Naive thymus-derived CD4-positive, alpha-beta T cell (primary cell): ENCODE data around the gene DPEP1. TPM values are rescaled to one million over a fixed set of nuclear protein-coding genes. Genes with fewer than 3 reads are reported as not detected.

ENCODE experiments used
- ATAC-seq: fragments of 150-1000 bp; cut with Tn5 transposase; 2 replicates; pipeline ENCODE4 v1.10.0; 2021; ENCODE audit warnings: mild to moderate bottlenecking, moderate library complexity
- CTCF ChIA-PET: fragments of 350-600 bp; sonication (Branson Sonifier 250); formaldehyde crosslinking; loops from one replicate; lab custom pipeline; 2021; ENCODE audit warnings: antibody characterized with exemption; lab: Charles Lee
- POLR2A ChIA-PET: fragments of 350-600 bp; sonication (Branson Sonifier 250); formaldehyde crosslinking; loops from one replicate; lab custom pipeline; 2021; ENCODE audit warnings: antibody characterized with exemption, inconsistent platforms; lab: Charles Lee
- DNase-seq, 9 donors: peaks; one replicate each; pipeline versions ENCODE4 v3.0.0 to v3.0.0-alpha.2; 2020 to 2022; ENCODE audit warnings: mixed read lengths in 1 of 9
- H3K27ac ChIP-seq: one replicate; pipeline ENCODE4 v1.7.0; 2013; ENCODE audit warnings: mild to moderate bottlenecking, low read depth, low read length, moderate library complexity
- H3K27me3 ChIP-seq, 2 donors: one replicate each; pipeline ENCODE4 v1.7.0; 2013; ENCODE audit warnings: low read length in 2 of 2, mild to moderate bottlenecking in 2 of 2, moderate library complexity in 2 of 2; ENCODE audit not compliant: control insufficient read depth in 2 of 2, insufficient read depth in 2 of 2
- H3K36me3 ChIP-seq, 3 experiments: 1 replicate in 2 of 3; 2 replicates in 1 of 3; pipeline ENCODE4 v1.7.0; 2013; ENCODE audit warnings: low read length in 3 of 3, mild to moderate bottlenecking in 3 of 3, moderate library complexity in 1 of 3; ENCODE audit not compliant: insufficient read depth in 3 of 3, control insufficient read depth in 2 of 3
- H3K4me1 ChIP-seq, 2 donors: one replicate each; pipeline ENCODE4 v1.7.0; 2013; ENCODE audit warnings: low read length in 2 of 2, mild to moderate bottlenecking in 2 of 2, moderate library complexity in 1 of 2; ENCODE audit not compliant: control insufficient read depth in 2 of 2, insufficient read depth in 2 of 2
- H3K4me3 ChIP-seq: 2 replicates; pipeline ENCODE4 v1.7.0; 2013; ENCODE audit warnings: mild to moderate bottlenecking, low read length
- H3K9me3 ChIP-seq, 3 experiments: 1 replicate in 2 of 3; 2 replicates in 1 of 3; pipeline ENCODE4 v1.7.0; 2013; ENCODE audit warnings: low read length in 3 of 3; ENCODE audit not compliant: control insufficient read depth in 2 of 3
- H3K27ac Mint-ChIP-seq, 9 donors: one replicate each; pipeline ENCODE4 v1.8.0; 2020 to 2022; ENCODE audit warnings: mixed read lengths in 9 of 9, mild to moderate bottlenecking in 8 of 9, moderate library complexity in 5 of 9, inconsistent platforms in 2 of 9
- H3K27me3 Mint-ChIP-seq, 5 donors: one replicate each; pipeline ENCODE4 v1.8.0; 2021 to 2022; ENCODE audit warnings: mixed read lengths in 5 of 5, mild to moderate bottlenecking in 1 of 5
- H3K36me3 Mint-ChIP-seq, 5 donors: one replicate each; pipeline ENCODE4 v1.8.0; 2020 to 2022; ENCODE audit warnings: mixed read lengths in 5 of 5, mild to moderate bottlenecking in 3 of 5, inconsistent platforms in 1 of 5
- H3K4me1 Mint-ChIP-seq, 7 donors: one replicate each; pipeline ENCODE4 v1.8.0; 2020 to 2022; ENCODE audit warnings: mixed read lengths in 7 of 7, mild to moderate bottlenecking in 3 of 7, inconsistent platforms in 1 of 7
- H3K4me3 Mint-ChIP-seq, 10 donors: one replicate each; pipeline ENCODE4 v1.8.0; 2020 to 2022; ENCODE audit warnings: mild to moderate bottlenecking in 10 of 10, mixed read lengths in 10 of 10, moderate library complexity in 6 of 10, inconsistent platforms in 2 of 10
- H3K9me3 Mint-ChIP-seq, 11 donors: one replicate each; pipeline ENCODE4 v1.8.0; 2020 to 2022; ENCODE audit warnings: mixed read lengths in 11 of 11, mild to moderate bottlenecking in 4 of 11, inconsistent platforms in 1 of 11, moderate library complexity in 1 of 11
- intact Hi-C, 2 donors: fragments of 100-400 bp; cut with micrococcal nuclease; formaldehyde crosslinking; loops; one replicate each; pipeline ENCODE4 v1.15.1; 2023
- polyA plus RNA-seq, 2 donors: library from polyadenylated mRNA; unstranded; fragments of 300-500 nt; fragmentation: Illumina TruSeq; gene quantifications; one replicate each; pipeline ENCODE4 v1.2.3, GENCODE V29; 2021
- total RNA-seq, 6 experiments: library from RNA in 5 of 6; stranded (reverse) in 5 of 6; gene quantifications; 1 replicate in 5 of 6; 2 replicates in 1 of 6; pipeline ENCODE4 v1.2.3 and lab custom pipeline; 2021 to 2026

The DPEP1 gene
- total and polyA plus RNA-seq, 7 experiments from 2014 or later: not detected

GRCh38 chr16:89618109-89618998 is 4.9 kb downstream of the DPEP1 start:
- DNase-seq: no peak
- peaks cover 6 to 18% (median 13%) of the 10 kb centered on the region in 7 donors for H3K4me1 Mint-ChIP-seq
- POLR2A ChIA-PET: no interaction called here
- no peak for ATAC-seq
- Histone ChIP-seq H3K27ac (no peak overlapping the region), H3K9me3 (no peaks in the 10 kb centered on the region), H3K4me1 (peaks cover 0 to 10% of the 10 kb centered on the region in 2 donors), H3K36me3 (no peaks in the 10 kb centered on the region), H3K27me3 (no peaks in the 10 kb centered on the region), H3K4me3 (no peak overlapping the region)
- no peak overlapping the region for H3K4me3 Mint-ChIP-seq
- peaks cover 0 to 8% (median 0%) of the 10 kb centered on the region in 11 donors for H3K9me3 Mint-ChIP-seq
- CTCF ChIA-PET: no interaction called here
- peaks cover 0 to 4% (median 1%) of the 10 kb centered on the region in 5 donors for H3K27me3 Mint-ChIP-seq
- H3K36me3 Mint-ChIP-seq: peaks cover 0 to 4% (median 0%) of the 10 kb centered on the region in 5 donors
- no peak overlapping the region for H3K27ac Mint-ChIP-seq
- intact Hi-C loops: no loop called here

GRCh38 chr16:89619840-89620239 is 6.4 kb downstream of the DPEP1 start:
- Histone ChIP-seq H3K27me3 (no peaks in the 10 kb centered on the region), H3K9me3 (no peaks in the 10 kb centered on the region), H3K36me3 (no peaks in the 10 kb centered on the region), H3K4me1 (peaks cover 0 to 10% of the 10 kb centered on the region in 2 donors), H3K4me3 (no peak overlapping the region), H3K27ac (no peak overlapping the region)
- Mint-ChIP-seq H3K27me3 (peaks cover 0 to 12% (median 10%) of the 10 kb centered on the region in 5 donors), H3K4me1 (peaks cover 6 to 20% (median 13%) of the 10 kb centered on the region in 7 donors), H3K9me3 (peaks cover 0 to 8% (median 0%) of the 10 kb centered on the region in 11 donors), H3K4me3 (no peak overlapping the region), H3K36me3 (peaks cover 0 to 4% (median 0%) of the 10 kb centered on the region in 5 donors), H3K27ac (no peak overlapping the region)
- ATAC-seq: no peak
- POLR2A ChIA-PET: no interaction called here
- intact Hi-C loops: no loop called here
- CTCF ChIA-PET: no interaction called here
- DNase-seq: no peak

GRCh38 chr16:89620406-89620841 is 7.0 kb downstream of the DPEP1 start:
- Histone ChIP-seq H3K27ac (no peak overlapping the region), H3K4me1 (peaks cover 0 to 10% of the 10 kb centered on the region in 2 donors), H3K9me3 (no peaks in the 10 kb centered on the region), H3K4me3 (no peak overlapping the region), H3K36me3 (no peaks in the 10 kb centered on the region), H3K27me3 (no peaks in the 10 kb centered on the region)
- DNase-seq: no peak
- POLR2A ChIA-PET: no interaction called here
- CTCF ChIA-PET: no interaction called here
- ATAC-seq: no peak
- peaks cover 0 to 4% (median 0%) of the 10 kb centered on the region in 5 donors for H3K36me3 Mint-ChIP-seq
- peaks cover 6 to 18% (median 13%) of the 10 kb centered on the region in 7 donors for H3K4me1 Mint-ChIP-seq
- peaks cover 0 to 8% (median 0%) of the 10 kb centered on the region in 11 donors for H3K9me3 Mint-ChIP-seq
- H3K27me3 Mint-ChIP-seq: peaks cover 0 to 16% (median 10%) of the 10 kb centered on the region in 5 donors
- intact Hi-C loops: no loop called here
- no peak overlapping the region for H3K27ac Mint-ChIP-seq
- H3K4me3 Mint-ChIP-seq: no peak overlapping the region

- Histone ChIP-seq H3K9me3 (no peaks in the 10 kb centered on the region), H3K4me3 (no peak overlapping the region), H3K27me3 (no peaks in the 10 kb centered on the region), H3K36me3 (no peaks in the 10 kb centered on the region), H3K27ac (no peak overlapping the region), H3K4me1 (peaks cover 0 to 10% of the 10 kb centered on the region in 2 donors)
- Mint-ChIP-seq H3K9me3 (peaks cover 0 to 8% (median 0%) of the 10 kb centered on the region in 11 donors), H3K4me3 (no peak overlapping the region), H3K36me3 (peaks cover 0 to 4% (median 0%) of the 10 kb centered on the region in 5 donors), H3K4me1 (peaks cover 6 to 16% (median 11%) of the 10 kb centered on the region in 7 donors), H3K27ac (peak overlapping the region in 1 of 9 donors; percentile 55), H3K27me3 (peaks cover 0 to 16% (median 10%) of the 10 kb centered on the region in 5 donors)
- POLR2A ChIA-PET: no interaction called here
- no peak for ATAC-seq
- CTCF ChIA-PET: no interaction called here
- DNase-seq: no peak
- intact Hi-C loops: no loop called here
These were observed 7.8 kb downstream of the DPEP1 start for GRCh38 chr16:89621136-89621697.

- H3K27me3 Mint-ChIP-seq: peaks cover 0 to 16% (median 10%) of the 10 kb centered on the region in 5 donors
These were observed 8.4 kb downstream of the DPEP1 start for GRCh38 chr16:89621698-89622409.

GRCh38 chr16:89623511-89624261 is 10.2 kb downstream of the DPEP1 start:
- Mint-ChIP-seq H3K4me1 (peaks cover 0 to 4% (median 0%) of the 10 kb centered on the region in 7 donors), H3K36me3 (no peaks in the 10 kb centered on the region), H3K27ac (no peak overlapping the region), H3K27me3 (peaks cover 0 to 16% (median 10%) of the 10 kb centered on the region in 5 donors), H3K4me3 (no peak overlapping the region), H3K9me3 (peaks cover 0 to 2% (median 0%) of the 10 kb centered on the region in 11 donors)
- no peaks in the 10 kb centered on the region for H3K9me3 ChIP-seq
- no peak overlapping the region for H3K27ac ChIP-seq
- ATAC-seq (no peak), DNase-seq (no peak)
- H3K36me3 ChIP-seq: no peaks in the 10 kb centered on the region
- H3K27me3 ChIP-seq: no peaks in the 10 kb centered on the region
- H3K4me3 ChIP-seq: no peak overlapping the region
- intact Hi-C loops: no loop called here
- CTCF ChIA-PET: no interaction called here
- no peaks in the 10 kb centered on the region for H3K4me1 ChIP-seq
- POLR2A ChIA-PET: no interaction called here

More at GRCh38 chr16:89621698-89622409, 8.4 kb downstream of the DPEP1 start:
- ATAC-seq (no peak), DNase-seq (no peak)
- H3K4me1 Mint-ChIP-seq: peaks cover 2 to 9% (median 5%) of the 10 kb centered on the region in 7 donors
- H3K9me3 Mint-ChIP-seq: peaks cover 0 to 4% (median 0%) of the 10 kb centered on the region in 11 donors
- H3K36me3 Mint-ChIP-seq: no peaks in the 10 kb centered on the region
- H3K27ac Mint-ChIP-seq: no peak overlapping the region
- intact Hi-C loops: no loop called here
- H3K4me3 Mint-ChIP-seq: no peak overlapping the region
- ChIA-PET POLR2A (no interaction called here), CTCF (no interaction called here)
- Histone ChIP-seq H3K27ac (no peak overlapping the region), H3K36me3 (no peaks in the 10 kb centered on the region), H3K4me1 (peaks cover 0 to 5% of the 10 kb centered on the region in 2 donors), H3K27me3 (no peaks in the 10 kb centered on the region), H3K9me3 (no peaks in the 10 kb centered on the region), H3K4me3 (no peak overlapping the region)
